Omental fat pad (tissue), 4 donors: ENCODE data around the gene NANS. TPM values are rescaled to one million over a fixed set of nuclear protein-coding genes. Genes with fewer than 3 reads are reported as not detected.

ENCODE experiments used
- ATAC-seq: fragments of 150-250 bp; one replicate; pipeline ENCODE4 v1.9.1; 2016; ENCODE audit warnings: mild to moderate bottlenecking, moderate library complexity; ENCODE audit not compliant: low FRiP score
- DNase-seq: peaks from one replicate; pipeline ENCODE4 v3.0.0-alpha.2; 2019; ENCODE audit warnings: low spot score
- total RNA-seq, 4 donors: library from RNA; depleted of rRNA; stranded (reverse); fragments of >200 nt; gene quantifications; one replicate each; pipeline ENCODE4 v1.1.0, GENCODE V29; 2016
- TF ChIP-seq, protein P1 (sequence below), 3 donors: fragments of 450-650 bp; IDR thresholded peaks; one replicate each; pipeline ENCODE4 v1.5.1; 2016 to 2017; ENCODE audit warnings: antibody characterized with exemption in 3 of 3, mild to moderate bottlenecking in 3 of 3, moderate library complexity in 2 of 3

Gene NANS
- total RNA-seq, 4 donors from 2014 or later, result 57.1 to 104 (median 60.4) TPM

- DNase-seq, result no peak
- no peak for ATAC-seq
- TF ChIP-seq, protein P1, sequence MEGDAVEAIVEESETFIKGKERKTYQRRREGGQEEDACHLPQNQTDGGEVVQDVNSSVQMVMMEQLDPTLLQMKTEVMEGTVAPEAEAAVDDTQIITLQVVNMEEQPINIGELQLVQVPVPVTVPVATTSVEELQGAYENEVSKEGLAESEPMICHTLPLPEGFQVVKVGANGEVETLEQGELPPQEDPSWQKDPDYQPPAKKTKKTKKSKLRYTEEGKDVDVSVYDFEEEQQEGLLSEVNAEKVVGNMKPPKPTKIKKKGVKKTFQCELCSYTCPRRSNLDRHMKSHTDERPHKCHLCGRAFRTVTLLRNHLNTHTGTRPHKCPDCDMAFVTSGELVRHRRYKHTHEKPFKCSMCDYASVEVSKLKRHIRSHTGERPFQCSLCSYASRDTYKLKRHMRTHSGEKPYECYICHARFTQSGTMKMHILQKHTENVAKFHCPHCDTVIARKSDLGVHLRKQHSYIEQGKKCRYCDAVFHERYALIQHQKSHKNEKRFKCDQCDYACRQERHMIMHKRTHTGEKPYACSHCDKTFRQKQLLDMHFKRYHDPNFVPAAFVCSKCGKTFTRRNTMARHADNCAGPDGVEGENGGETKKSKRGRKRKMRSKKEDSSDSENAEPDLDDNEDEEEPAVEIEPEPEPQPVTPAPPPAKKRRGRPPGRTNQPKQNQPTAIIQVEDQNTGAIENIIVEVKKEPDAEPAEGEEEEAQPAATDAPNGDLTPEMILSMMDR (IDR thresholded peaks at IDR 0.05), result no peak
Measured at GRCh38 chr9:98021306-98022040, 35.1 kb upstream of the NANS start.

- no peak for ATAC-seq
- TF ChIP-seq, protein P1 (IDR thresholded peaks at IDR 0.05), result no peak
- no peak for DNase-seq
Measured at GRCh38 chr9:98022447-98022846, 34.1 kb upstream of the NANS start.

- ATAC-seq (no peak), DNase-seq (no peak)
- TF ChIP-seq, protein P1 (IDR thresholded peaks at IDR 0.05), result no peak
Measured at GRCh38 chr9:98024702-98025101, 31.8 kb upstream of the NANS start.

DNA sequence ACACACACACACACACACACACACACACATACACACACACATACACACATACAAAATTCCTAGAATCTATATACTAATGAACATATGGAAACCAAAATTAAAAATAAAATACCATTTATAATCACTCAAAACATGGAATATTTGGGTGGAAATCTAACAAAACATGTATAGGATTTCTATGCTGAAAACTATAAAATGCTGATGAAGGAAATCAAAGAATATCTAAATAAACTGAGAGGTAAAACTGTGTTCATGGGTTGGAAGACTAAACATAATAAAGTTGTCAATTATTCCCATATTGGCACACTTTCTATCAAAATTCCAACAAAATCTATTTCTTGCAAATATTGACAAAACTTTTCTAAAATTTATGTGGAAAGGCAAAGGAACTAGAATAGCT is 25.4 kb upstream of the NANS start:
- DNase-seq, result no peak
- TF ChIP-seq, protein P1 (IDR thresholded peaks at IDR 0.05), result no peak
- ATAC-seq, result no peak

- ATAC-seq, result no peak
- DNase-seq, result no peak
- TF ChIP-seq, protein P1 (IDR thresholded peaks at IDR 0.05), result no peak
Measured at GRCh38 chr9:98031935-98032334, 24.6 kb upstream of the NANS start.

DNA sequence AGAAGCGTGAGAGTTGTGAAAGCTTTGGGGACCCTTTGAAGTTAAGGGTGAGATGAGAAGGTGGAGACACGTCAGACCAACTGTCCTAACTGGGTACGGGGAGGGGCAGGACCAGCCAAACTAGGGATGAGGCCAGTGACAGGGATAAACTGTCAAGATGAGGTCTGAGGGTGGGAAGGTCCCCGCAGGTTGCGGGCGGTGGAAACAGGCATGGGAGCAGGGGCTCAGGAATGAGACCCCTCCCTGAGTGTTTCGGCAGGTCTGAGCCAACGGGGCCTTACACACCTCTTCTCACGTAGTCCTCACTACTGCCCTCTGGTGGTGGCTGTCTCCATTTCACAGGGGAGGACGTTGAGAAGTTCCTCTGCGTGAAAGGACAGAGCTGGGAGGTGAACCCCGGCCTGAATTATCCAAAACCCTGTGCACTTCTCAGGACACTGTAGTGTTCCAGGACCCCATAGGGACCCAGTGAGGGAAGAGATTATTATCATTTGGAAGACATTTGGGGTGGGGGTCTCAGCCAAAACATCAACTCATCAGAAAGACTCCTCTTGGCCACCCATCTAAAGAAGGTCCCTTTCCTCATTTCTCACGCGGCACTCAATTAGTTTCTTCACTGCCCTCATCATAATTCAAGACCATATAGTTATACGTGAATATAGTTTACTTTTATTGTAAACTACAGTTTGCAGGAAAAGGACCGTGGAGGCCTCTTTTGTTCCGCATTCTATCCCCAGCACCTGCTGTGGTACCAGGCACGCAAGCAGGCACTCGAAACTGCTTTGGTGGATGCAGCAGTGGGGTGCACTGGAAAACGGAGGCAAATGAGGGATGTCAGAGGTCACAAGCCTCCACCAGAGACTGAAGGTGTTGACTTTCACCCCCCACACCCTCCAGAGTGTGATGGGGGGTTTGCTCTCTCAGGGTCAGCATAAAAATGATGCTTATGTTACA is 21.7 kb upstream of the NANS start:
- TF ChIP-seq, protein P1 (IDR thresholded peaks at IDR 0.05), result peak in 2 of 3 donors; percentile 17 to 26
- DNase-seq (peak; percentile 97), ATAC-seq (peak; percentile 81)
